ENCODE results near the gene ATP8A2. TPM values are rescaled to one million over a fixed set of nuclear protein-coding genes. Genes with fewer than 3 reads are reported as not detected.

The ATP8A2 gene
- total RNA-seq, 1 donor from 2014 or later = 0.16 TPM

DNA sequence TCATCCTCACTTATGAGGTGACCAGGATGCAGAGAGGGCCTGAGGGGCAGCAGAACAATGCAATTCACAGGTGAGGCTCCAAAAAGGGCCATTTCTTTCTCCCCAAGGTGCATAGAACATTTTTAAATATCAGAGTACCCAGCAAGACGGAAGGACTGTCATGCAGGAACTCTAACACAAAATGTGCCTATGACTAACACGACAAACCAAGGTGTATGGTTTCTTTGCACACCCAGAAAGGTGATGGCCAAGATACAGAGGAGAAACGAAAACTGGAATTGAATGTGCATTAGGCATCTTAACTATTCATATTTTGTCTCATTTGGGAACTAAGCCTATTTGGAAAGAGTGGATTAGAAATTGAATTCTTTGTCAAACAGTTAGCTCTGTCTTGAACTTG is 650.2 kb downstream of the ATP8A2 start:
- no peak for DNase-seq (ENCODE audit: low spot score)
- intact Hi-C loops (cut with micrococcal nuclease) = no loop called here
- no peaks in the 10 kb centered on the region for H3K9me3 Mint-ChIP-seq
- no peak overlapping the region for H3K27ac Mint-ChIP-seq
- peaks cover 12% of the 10 kb centered on the region for H3K27me3 Mint-ChIP-seq (ENCODE audit: low read depth)
- H3K4me1 Mint-ChIP-seq (ENCODE audit: low read depth) = peaks cover 2% of the 10 kb centered on the region
- H3K4me3 Mint-ChIP-seq (ENCODE audit: low read depth) = no peak overlapping the region
- H3K36me3 Mint-ChIP-seq (ENCODE audit: low read depth) = no peaks in the 10 kb centered on the region

- Mint-ChIP-seq H3K27ac (no peak overlapping the region), H3K4me3 (ENCODE audit: low read depth) (no peak overlapping the region), H3K4me1 (ENCODE audit: low read depth) (peaks cover under 1% of the 10 kb centered on the region), H3K27me3 (ENCODE audit: low read depth) (peaks cover 12% of the 10 kb centered on the region), H3K36me3 (ENCODE audit: low read depth) (no peaks in the 10 kb centered on the region), H3K9me3 (no peaks in the 10 kb centered on the region)
- intact Hi-C loops (cut with micrococcal nuclease) = no loop called here
- DNase-seq (ENCODE audit: low spot score) = no peak
Observed at GRCh38 chr13:26022538-26023292, 650.9 kb downstream of the ATP8A2 start.

DNA sequence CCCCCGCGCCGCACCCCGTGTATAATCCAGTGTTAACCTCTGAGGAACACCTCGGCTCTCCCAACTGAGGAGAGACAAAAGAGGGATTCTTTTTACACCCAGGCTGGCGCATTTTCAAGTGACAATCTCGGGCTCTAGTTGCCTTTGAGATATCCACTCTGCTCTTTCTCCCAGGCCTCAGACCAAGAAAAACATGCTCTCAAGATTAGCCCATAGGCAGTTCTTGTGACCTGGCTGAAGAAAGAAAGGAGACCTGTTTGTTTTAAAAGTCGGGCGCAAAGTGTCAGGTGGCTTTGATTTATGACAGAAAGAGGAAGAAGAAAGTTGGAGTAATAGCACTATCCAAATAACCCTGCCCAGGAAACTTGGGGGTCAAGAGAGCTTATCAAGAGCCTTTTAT is 652.8 kb downstream of the ATP8A2 start:
- intact Hi-C loops (cut with micrococcal nuclease) = no loop called here
- H3K27ac Mint-ChIP-seq = no peak overlapping the region
- no peaks in the 10 kb centered on the region for H3K36me3 Mint-ChIP-seq (ENCODE audit: low read depth)
- H3K4me1 Mint-ChIP-seq (ENCODE audit: low read depth) = no peaks in the 10 kb centered on the region
- DNase-seq (ENCODE audit: low spot score) = no peak
- no peak overlapping the region for H3K4me3 Mint-ChIP-seq (ENCODE audit: low read depth)
- no peaks in the 10 kb centered on the region for H3K9me3 Mint-ChIP-seq
- H3K27me3 Mint-ChIP-seq (ENCODE audit: low read depth) = peaks cover 12% of the 10 kb centered on the region

- Mint-ChIP-seq H3K4me1 (ENCODE audit: low read depth) (no peaks in the 10 kb centered on the region), H3K36me3 (ENCODE audit: low read depth) (no peaks in the 10 kb centered on the region), H3K9me3 (no peaks in the 10 kb centered on the region), H3K27me3 (ENCODE audit: low read depth) (peaks cover 13% of the 10 kb centered on the region), H3K4me3 (ENCODE audit: low read depth) (no peak overlapping the region), H3K27ac (no peak overlapping the region)
- intact Hi-C loops (cut with micrococcal nuclease) = no loop called here
- no peak for DNase-seq (ENCODE audit: low spot score)
Observed at GRCh38 chr13:26025196-26025595, 653.4 kb downstream of the ATP8A2 start.

- Mint-ChIP-seq H3K4me3 (ENCODE audit: low read depth) (no peak overlapping the region), H3K27ac (no peak overlapping the region), H3K9me3 (peaks cover 6% of the 10 kb centered on the region), H3K4me1 (ENCODE audit: low read depth) (no peaks in the 10 kb centered on the region), H3K27me3 (ENCODE audit: low read depth) (peaks cover 17% of the 10 kb centered on the region), H3K36me3 (ENCODE audit: low read depth) (no peaks in the 10 kb centered on the region)
- intact Hi-C loops (cut with micrococcal nuclease) = no loop called here
- DNase-seq (ENCODE audit: low spot score) = no peak
Observed at GRCh38 chr13:26025771-26026170, 654.0 kb downstream of the ATP8A2 start.

GRCh38 chr13:26026211-26026610 is 654.4 kb downstream of the ATP8A2 start:
- no peaks in the 10 kb centered on the region for H3K4me1 Mint-ChIP-seq (ENCODE audit: low read depth)
- intact Hi-C loops (cut with micrococcal nuclease) = no loop called here
- H3K4me3 Mint-ChIP-seq (ENCODE audit: low read depth) = no peak overlapping the region
- peaks cover 18% of the 10 kb centered on the region for H3K27me3 Mint-ChIP-seq (ENCODE audit: low read depth)
- H3K36me3 Mint-ChIP-seq (ENCODE audit: low read depth) = no peaks in the 10 kb centered on the region
- DNase-seq (ENCODE audit: low spot score) = no peak
- H3K27ac Mint-ChIP-seq = no peak overlapping the region
- H3K9me3 Mint-ChIP-seq = peaks cover 10% of the 10 kb centered on the region

- intact Hi-C loops (cut with micrococcal nuclease) = no loop called here
- H3K27me3 Mint-ChIP-seq (ENCODE audit: low read depth) = peaks cover 15% of the 10 kb centered on the region
- H3K36me3 Mint-ChIP-seq (ENCODE audit: low read depth) = no peaks in the 10 kb centered on the region
- DNase-seq (ENCODE audit: low spot score) = no peak
- peaks cover 11% of the 10 kb centered on the region for H3K9me3 Mint-ChIP-seq
- no peak overlapping the region for H3K27ac Mint-ChIP-seq
- H3K4me1 Mint-ChIP-seq (ENCODE audit: low read depth) = no peaks in the 10 kb centered on the region
- no peak overlapping the region for H3K4me3 Mint-ChIP-seq (ENCODE audit: low read depth)
Observed at GRCh38 chr13:26029581-26030136, 657.9 kb downstream of the ATP8A2 start.

DNA sequence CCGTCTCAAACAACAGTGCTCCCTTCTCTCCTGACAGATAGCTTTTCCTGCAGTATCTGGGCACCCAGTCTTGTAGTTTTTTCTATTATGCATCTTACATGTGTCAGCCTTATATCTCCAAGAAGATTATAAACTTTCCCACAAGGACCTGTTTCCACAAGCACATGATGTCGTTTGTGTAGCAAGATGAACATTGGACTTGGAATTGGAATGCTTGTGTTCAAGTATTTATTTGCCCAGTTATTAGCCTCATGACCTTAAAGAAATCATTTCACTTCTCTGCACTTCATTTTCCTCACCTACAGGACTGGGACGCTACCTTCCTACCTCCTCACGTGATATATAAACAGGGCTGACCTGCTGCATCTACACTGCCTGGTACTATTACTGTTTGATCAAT is 658.6 kb downstream of the ATP8A2 start:
- Mint-ChIP-seq H3K36me3 (ENCODE audit: low read depth) (no peaks in the 10 kb centered on the region), H3K4me3 (ENCODE audit: low read depth) (no peak overlapping the region), H3K27me3 (ENCODE audit: low read depth) (peaks cover 11% of the 10 kb centered on the region), H3K9me3 (peaks cover 11% of the 10 kb centered on the region), H3K4me1 (ENCODE audit: low read depth) (no peaks in the 10 kb centered on the region), H3K27ac (no peak overlapping the region)
- DNase-seq (ENCODE audit: low spot score) = no peak
- intact Hi-C loops (cut with micrococcal nuclease) = no loop called here

- Mint-ChIP-seq H3K4me3 (ENCODE audit: low read depth) (no peak overlapping the region), H3K27me3 (ENCODE audit: low read depth) (peaks cover 15% of the 10 kb centered on the region), H3K36me3 (ENCODE audit: low read depth) (no peaks in the 10 kb centered on the region), H3K4me1 (ENCODE audit: low read depth) (no peaks in the 10 kb centered on the region), H3K9me3 (peaks cover 11% of the 10 kb centered on the region), H3K27ac (no peak overlapping the region)
- no peak for DNase-seq (ENCODE audit: low spot score)
- intact Hi-C loops (cut with micrococcal nuclease) = no loop called here
Observed at GRCh38 chr13:26034018-26034417, 662.2 kb downstream of the ATP8A2 start.

DNA sequence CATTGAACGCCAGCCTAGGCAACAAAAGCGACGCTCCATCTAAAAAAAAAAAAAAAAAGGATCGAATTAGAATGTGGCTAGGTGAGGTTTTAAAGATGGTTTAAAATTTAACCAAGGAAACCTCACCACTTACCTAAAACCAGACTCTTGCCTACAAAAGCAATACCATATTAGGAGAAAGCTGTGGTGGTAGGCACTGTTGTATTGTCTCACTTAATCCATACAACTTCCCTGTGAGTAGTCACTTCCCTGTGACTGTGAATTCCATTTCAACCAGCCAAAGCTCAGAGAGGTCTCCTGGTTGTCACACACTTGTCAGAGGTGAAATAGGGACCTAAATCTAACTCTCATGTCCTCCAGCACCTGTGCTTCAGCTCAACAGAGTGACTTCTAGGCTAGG is 664.6 kb downstream of the ATP8A2 start:
- Mint-ChIP-seq H3K36me3 (ENCODE audit: low read depth) (no peaks in the 10 kb centered on the region), H3K27ac (no peak overlapping the region), H3K4me3 (ENCODE audit: low read depth) (no peak overlapping the region), H3K9me3 (no peaks in the 10 kb centered on the region), H3K4me1 (ENCODE audit: low read depth) (no peaks in the 10 kb centered on the region), H3K27me3 (ENCODE audit: low read depth) (peaks cover 18% of the 10 kb centered on the region)
- DNase-seq (ENCODE audit: low spot score) = no peak
- intact Hi-C loops (cut with micrococcal nuclease) = no loop called here

DNA sequence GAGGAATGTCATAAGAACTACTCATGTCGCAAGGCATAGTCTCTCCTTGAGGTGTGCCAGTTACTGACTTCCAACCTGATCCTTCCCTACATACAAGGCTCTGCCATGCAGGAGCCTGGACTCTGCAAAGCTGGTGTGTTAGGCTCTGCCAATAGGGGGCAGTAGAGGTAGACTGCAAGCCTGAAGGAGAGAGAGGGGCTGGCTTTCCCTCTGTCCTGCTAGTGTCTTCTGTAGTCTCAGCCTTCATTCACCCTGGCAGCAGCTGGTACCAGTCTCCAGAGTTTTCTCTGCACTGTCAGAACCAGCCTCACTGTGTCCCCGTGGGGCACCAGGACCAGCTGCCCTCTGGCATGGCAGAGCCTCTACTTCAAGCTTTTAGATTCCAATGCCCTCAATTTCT is 665.5 kb downstream of the ATP8A2 start:
- DNase-seq (ENCODE audit: low spot score) = no peak
- Mint-ChIP-seq H3K9me3 (no peaks in the 10 kb centered on the region), H3K36me3 (ENCODE audit: low read depth) (no peaks in the 10 kb centered on the region), H3K4me1 (ENCODE audit: low read depth) (no peaks in the 10 kb centered on the region), H3K27ac (no peak overlapping the region), H3K27me3 (ENCODE audit: low read depth) (peaks cover 26% of the 10 kb centered on the region), H3K4me3 (ENCODE audit: low read depth) (no peak overlapping the region)
- intact Hi-C loops (cut with micrococcal nuclease) = no loop called here

DNA sequence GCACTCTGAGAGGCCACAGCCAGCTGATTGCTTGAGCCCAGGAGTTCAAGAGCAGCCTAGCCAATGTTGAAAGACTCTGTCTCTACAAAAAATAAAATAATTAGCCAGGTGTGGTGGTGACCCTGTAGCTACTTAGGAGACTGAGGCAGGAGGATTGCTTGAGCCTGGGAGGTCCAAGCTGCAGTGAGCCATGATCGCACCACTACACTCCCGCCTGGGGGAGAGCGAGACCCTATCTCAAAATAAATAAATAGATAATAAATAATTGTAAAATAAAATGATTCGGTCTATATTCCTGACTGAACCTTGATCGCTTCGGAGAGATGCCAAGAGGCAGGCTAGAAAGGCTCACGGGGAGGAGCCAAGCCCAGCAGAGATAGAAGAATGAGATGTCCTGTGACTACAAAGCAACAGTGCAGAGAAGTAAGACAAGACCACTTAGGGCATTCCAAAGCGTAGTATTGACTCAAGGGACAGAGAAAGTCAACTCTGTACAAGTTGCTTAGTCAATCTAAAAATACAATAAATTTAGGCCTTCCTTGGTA is 667.2 kb downstream of the ATP8A2 start:
- DNase-seq (ENCODE audit: low spot score) = no peak
- Mint-ChIP-seq H3K27ac (no peak overlapping the region), H3K27me3 (ENCODE audit: low read depth) (peaks cover 24% of the 10 kb centered on the region), H3K36me3 (ENCODE audit: low read depth) (no peaks in the 10 kb centered on the region), H3K9me3 (no peaks in the 10 kb centered on the region), H3K4me3 (ENCODE audit: low read depth) (no peak overlapping the region), H3K4me1 (ENCODE audit: low read depth) (no peaks in the 10 kb centered on the region)
- intact Hi-C loops (cut with micrococcal nuclease) = no loop called here

GRCh38 chr13:26041444-26041843 is 669.7 kb downstream of the ATP8A2 start:
- H3K4me1 Mint-ChIP-seq (ENCODE audit: low read depth) = peaks cover 10% of the 10 kb centered on the region
- no peak overlapping the region for H3K27ac Mint-ChIP-seq
- H3K9me3 Mint-ChIP-seq = no peaks in the 10 kb centered on the region
- intact Hi-C loops (cut with micrococcal nuclease) = no loop called here
- H3K27me3 Mint-ChIP-seq (ENCODE audit: low read depth) = peaks cover 21% of the 10 kb centered on the region
- H3K36me3 Mint-ChIP-seq (ENCODE audit: low read depth) = no peaks in the 10 kb centered on the region
- no peak overlapping the region for H3K4me3 Mint-ChIP-seq (ENCODE audit: low read depth)
- no peak for DNase-seq (ENCODE audit: low spot score)
